A549 (cell line): ENCODE data around the gene DENND6B.

Experiments used
- EP300 ChIP-seq, 2 experiments: fragments of >200 bp; sonication (Bioruptor Twin); formaldehyde crosslinking; IDR thresholded peaks; 2 replicates in 1 of 2; 3 replicates in 1 of 2; pipeline ENCODE4 v1.6.1; 2016 to 2017
- HOXA7 ChIP-seq: fragments of 250-450 bp; sonication (Bioruptor Pico); IDR thresholded peaks from 2 replicates; pipeline ENCODE4 v1.5.0; 2020; ENCODE audit warnings: mild to moderate bottlenecking, moderate library complexity
- HOXB5 ChIP-seq: fragments of 250-450 bp; sonication (Bioruptor Pico); IDR thresholded peaks from 2 replicates; pipeline ENCODE4 v1.5.0; 2020; ENCODE audit warnings: mild to moderate bottlenecking, moderate library complexity
- RFX5 ChIP-seq: fragments of 450-650 bp; IDR thresholded peaks from 2 replicates; pipeline ENCODE4 v1.7.1; 2014; ENCODE audit warnings: antibody characterized with exemption, mild to moderate bottlenecking, moderate library complexity
- RNF2 ChIP-seq: fragments of 200-600 bp; sonication (generic); IDR thresholded peaks from 2 replicates; pipeline ENCODE4 v1.6.1; 2016; ENCODE audit warnings: low read depth, mild to moderate bottlenecking, antibody characterized with exemption, moderate library complexity, borderline replicate concordance
- ZC3H11A ChIP-seq: fragments of 450-650 bp; IDR thresholded peaks from 2 replicates; pipeline ENCODE4 v1.6.1; 2014; ENCODE audit warnings: antibody characterized with exemption, mild to moderate bottlenecking
- TF ChIP-seq, protein P1 (sequence below): fragments of 150-350 bp; IDR thresholded peaks from 2 replicates; pipeline ENCODE4 v1.6.1; 2014; ENCODE audit warnings: low read depth, mild to moderate bottlenecking, low read length
- TF ChIP-seq, protein P2 (sequence below): fragments of >200 bp; sonication (Bioruptor Twin); formaldehyde crosslinking; IDR thresholded peaks from 3 replicates; pipeline ENCODE4 v1.6.1; 2016
- TF ChIP-seq, protein P3 (sequence below): fragments of >200 bp; sonication (Bioruptor Twin); formaldehyde crosslinking; IDR thresholded peaks from 3 replicates; pipeline ENCODE4 v1.5.1; 2016

DNA sequence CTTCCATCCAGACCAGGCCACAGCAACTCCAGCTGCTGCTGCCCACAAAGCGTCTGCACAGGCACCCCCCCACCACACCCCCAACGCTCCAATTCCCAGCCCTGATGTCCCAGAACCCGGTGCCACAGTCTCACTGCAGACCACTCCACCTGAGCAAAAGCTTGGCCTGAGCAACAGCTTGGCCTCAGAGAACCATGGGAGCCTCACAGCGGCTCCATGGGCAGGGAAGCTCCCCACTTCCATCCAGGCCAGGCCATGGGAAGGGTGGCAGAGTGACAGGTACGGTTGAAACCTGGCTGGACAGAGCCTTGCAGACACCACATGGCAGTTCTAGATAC lies 32.5 kb downstream of the DENND6B start:
- TF ChIP-seq, protein P1, sequence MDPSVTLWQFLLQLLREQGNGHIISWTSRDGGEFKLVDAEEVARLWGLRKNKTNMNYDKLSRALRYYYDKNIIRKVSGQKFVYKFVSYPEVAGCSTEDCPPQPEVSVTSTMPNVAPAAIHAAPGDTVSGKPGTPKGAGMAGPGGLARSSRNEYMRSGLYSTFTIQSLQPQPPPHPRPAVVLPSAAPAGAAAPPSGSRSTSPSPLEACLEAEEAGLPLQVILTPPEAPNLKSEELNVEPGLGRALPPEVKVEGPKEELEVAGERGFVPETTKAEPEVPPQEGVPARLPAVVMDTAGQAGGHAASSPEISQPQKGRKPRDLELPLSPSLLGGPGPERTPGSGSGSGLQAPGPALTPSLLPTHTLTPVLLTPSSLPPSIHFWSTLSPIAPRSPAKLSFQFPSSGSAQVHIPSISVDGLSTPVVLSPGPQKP: no peak
- TF ChIP-seq, protein P2, sequence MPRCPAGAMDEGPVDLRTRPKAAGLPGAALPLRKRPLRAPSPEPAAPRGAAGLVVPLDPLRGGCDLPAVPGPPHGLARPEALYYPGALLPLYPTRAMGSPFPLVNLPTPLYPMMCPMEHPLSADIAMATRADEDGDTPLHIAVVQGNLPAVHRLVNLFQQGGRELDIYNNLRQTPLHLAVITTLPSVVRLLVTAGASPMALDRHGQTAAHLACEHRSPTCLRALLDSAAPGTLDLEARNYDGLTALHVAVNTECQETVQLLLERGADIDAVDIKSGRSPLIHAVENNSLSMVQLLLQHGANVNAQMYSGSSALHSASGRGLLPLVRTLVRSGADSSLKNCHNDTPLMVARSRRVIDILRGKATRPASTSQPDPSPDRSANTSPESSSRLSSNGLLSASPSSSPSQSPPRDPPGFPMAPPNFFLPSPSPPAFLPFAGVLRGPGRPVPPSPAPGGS: no peak
- TF ChIP-seq EP300 (IDR thresholded peaks at IDR 0.05): no peak
- TF ChIP-seq, protein P3, sequence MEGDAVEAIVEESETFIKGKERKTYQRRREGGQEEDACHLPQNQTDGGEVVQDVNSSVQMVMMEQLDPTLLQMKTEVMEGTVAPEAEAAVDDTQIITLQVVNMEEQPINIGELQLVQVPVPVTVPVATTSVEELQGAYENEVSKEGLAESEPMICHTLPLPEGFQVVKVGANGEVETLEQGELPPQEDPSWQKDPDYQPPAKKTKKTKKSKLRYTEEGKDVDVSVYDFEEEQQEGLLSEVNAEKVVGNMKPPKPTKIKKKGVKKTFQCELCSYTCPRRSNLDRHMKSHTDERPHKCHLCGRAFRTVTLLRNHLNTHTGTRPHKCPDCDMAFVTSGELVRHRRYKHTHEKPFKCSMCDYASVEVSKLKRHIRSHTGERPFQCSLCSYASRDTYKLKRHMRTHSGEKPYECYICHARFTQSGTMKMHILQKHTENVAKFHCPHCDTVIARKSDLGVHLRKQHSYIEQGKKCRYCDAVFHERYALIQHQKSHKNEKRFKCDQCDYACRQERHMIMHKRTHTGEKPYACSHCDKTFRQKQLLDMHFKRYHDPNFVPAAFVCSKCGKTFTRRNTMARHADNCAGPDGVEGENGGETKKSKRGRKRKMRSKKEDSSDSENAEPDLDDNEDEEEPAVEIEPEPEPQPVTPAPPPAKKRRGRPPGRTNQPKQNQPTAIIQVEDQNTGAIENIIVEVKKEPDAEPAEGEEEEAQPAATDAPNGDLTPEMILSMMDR: no peak
- TF ChIP-seq RFX5: no peak
- TF ChIP-seq RNF2: no peak
- TF ChIP-seq HOXB5: no peak
- no peak for TF ChIP-seq ZC3H11A
- no peak for TF ChIP-seq HOXA7 (CRISPR knock-in tag)
